HL-60/S4 treated with retinoic acid at 250 ng/mL for 4 days and 3 days (cell line): ENCODE data around the gene AGBL4.

Experiments
- in situ Hi-C: fragments of 300-500 bp; cut with MboI; formaldehyde crosslinking; loops from 2 replicates; pipeline ENCODE4 v1.7.0; 2022; ENCODE audit warnings: low sequenced_read_pairs

AGBL4 gene

DNA sequence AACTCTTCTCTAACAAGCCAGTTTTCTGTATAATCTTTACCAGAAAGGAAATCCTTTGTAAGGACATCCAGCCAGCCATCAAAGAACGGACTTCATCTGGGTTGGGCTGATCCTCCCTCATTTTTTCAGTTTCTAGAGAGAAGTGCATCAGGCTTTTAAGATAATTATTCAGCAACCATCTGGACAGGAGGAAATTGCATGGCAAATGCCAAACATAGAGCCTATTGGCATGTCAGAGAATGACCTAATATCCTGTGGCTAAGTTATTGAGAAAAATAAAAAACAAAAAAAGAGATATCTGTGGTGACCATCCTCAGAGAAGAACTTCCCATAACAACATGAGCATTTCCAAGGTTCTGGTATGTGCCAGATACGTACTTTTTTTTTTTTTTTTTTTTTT lies 1172.1 kb downstream of the AGBL4 start:
- in situ Hi-C loops = no loop called here

GRCh38 chr1:48848035-48848434 lies 1175.7 kb downstream of the AGBL4 start:
- in situ Hi-C loops = no loop called here

GRCh38 chr1:48846441-48846840 lies 1177.3 kb downstream of the AGBL4 start:
- in situ Hi-C loops = no loop called here

- in situ Hi-C loops = no loop called here
Measured at GRCh38 chr1:48844187-48844586, 1179.6 kb downstream of the AGBL4 start.

GRCh38 chr1:48841966-48842365 lies 1181.8 kb downstream of the AGBL4 start:
- in situ Hi-C loops = no loop called here

DNA sequence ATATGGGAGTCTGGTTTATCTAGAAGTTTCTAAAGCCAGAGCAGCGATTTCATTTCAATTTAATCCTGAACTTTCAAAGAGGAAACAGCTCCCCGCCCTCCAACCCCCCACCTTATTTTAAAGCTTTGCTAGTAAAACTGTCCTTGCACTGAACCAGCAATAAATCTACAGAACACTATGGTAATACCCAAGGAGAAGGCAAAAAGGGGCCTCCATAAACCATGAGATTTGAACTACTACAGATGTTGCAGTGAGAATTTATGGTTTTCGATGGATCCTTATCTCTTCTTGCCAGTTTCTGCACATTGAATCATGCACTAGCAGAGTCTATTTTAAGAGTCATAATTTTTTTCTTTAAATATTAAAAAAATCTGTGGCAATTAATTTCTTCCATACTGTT lies 1182.3 kb downstream of the AGBL4 start:
- in situ Hi-C loops = no loop called here

GRCh38 chr1:48831120-48831978 lies 1192.4 kb downstream of the AGBL4 start:
- in situ Hi-C loops = no loop called here

GRCh38 chr1:48830715-48831114 lies 1193.0 kb downstream of the AGBL4 start:
- in situ Hi-C loops = no loop called here

- in situ Hi-C loops = no loop called here
Measured at GRCh38 chr1:48829446-48829845, 1194.3 kb downstream of the AGBL4 start.

- in situ Hi-C loops = no loop called here
Measured at GRCh38 chr1:48823168-48823567, 1200.6 kb downstream of the AGBL4 start.

DNA sequence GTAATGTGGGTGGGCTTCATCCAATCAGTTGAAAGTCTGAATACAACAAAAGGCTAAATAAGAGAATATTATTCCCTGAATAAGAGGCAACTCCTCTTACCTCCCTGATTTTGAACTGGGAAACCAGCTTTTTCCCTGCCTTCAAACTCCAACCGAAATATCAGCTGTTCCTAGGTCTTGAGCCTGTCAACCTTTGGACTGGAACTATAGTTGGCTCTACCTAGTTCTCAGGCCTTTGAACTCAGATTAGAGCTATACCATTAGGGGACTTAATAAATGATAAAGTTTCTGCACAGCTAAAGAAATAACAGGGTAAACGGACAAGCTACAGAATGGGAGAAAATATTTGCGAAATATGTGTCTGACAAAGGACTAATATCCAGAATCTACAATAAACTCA lies 1203.3 kb downstream of the AGBL4 start:
- in situ Hi-C loops = no loop called here

- in situ Hi-C loops = no loop called here
Measured at GRCh38 chr1:48817505-48818114, 1206.1 kb downstream of the AGBL4 start.

GRCh38 chr1:48810740-48811139 lies 1213.0 kb downstream of the AGBL4 start:
- in situ Hi-C loops = no loop called here

GRCh38 chr1:48808496-48808895 lies 1215.3 kb downstream of the AGBL4 start:
- in situ Hi-C loops = no loop called here

DNA sequence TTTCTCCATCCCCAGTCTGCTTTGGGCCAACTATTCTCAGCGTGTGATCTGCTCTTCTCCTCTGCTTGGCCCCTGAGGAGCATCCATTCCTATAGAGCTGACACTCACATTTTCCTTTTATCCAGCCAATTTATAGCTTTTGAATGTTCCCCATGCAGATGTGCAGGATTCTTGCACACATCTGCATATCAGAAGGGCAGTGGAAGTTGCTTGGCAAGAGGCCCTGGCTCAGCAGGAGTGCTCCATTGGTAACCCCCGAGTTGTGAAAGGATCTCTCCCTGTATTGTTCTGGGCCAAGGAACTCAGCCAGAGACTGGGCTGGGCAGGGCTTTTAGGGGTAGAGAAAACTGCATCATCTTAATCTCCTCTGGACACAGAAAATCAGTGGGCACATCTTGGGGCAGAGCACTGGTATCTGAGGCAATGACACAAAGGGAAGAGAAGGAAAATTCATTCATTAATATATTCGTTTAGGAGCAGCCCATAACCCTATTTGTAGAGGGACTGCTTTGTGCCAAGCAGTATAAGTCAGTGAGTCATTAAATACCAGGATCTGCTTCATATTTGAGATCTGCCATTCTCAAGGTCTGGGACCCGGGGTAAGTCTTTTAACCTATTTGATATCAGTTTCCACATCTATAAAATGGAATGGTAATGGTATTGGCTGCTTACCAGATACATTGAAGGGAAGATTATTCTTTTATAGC lies 1216.0 kb downstream of the AGBL4 start:
- in situ Hi-C loops = no loop called here

DNA sequence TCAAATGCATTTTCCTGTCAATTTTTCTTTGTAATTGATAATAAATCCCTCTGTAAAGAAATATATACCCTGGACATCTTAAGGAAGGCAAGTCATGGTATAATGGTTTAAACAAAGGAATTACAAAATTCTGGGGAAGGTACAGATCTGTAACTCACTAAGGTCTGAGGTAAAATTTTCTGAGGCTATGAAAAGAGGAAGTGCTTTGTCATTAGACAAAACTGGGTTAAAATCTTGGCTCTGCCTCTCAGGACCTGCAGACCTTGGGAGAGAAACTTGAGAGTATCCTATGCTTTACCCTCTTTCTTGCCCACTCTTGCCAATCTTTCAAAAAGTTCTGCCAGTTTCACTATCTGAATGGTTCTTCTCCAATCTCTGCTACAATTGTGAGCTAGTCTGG lies 1220.3 kb downstream of the AGBL4 start:
- in situ Hi-C loops = no loop called here

- in situ Hi-C loops = no loop called here
Measured at GRCh38 chr1:48794816-48795215, 1228.9 kb downstream of the AGBL4 start.

DNA sequence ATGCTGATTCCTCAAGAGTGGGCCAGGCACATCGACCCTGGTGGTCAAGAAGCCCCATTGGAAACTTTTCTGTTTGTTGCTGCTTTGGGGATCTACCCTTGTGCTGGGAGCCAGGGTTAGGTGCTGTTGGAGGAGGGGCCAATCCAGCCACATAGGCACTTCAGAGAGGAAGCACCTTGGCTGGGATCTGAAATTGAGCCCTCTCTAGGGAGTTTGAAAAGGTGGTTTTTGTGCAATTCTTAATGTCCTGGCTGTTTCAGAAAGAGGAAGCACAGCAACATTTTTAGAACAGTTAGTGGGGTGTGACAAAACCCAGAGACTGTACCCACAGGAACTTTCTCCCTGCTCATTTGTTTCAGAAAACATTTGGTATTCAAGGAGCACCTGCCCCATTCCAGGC lies 1229.9 kb downstream of the AGBL4 start:
- in situ Hi-C loops = no loop called here

DNA sequence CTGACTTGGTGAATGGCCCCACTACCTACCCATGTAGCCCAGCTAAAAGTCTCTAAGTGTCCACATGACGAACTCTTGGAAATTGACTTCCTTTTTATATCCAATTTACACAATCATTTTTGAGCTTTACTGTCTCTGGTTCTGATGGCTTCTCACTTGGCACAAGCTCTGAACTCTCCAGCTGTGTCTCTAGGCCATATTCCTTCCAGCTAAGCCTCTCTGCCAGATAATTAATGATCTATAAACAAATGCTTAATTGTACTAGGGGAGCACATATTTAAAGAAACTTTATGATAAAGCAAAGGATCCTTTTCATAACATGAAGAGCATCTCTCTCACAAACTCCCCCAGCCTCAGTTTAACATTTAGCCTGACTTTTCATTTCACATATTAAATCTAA lies 1230.8 kb downstream of the AGBL4 start:
- in situ Hi-C loops = no loop called here

DNA sequence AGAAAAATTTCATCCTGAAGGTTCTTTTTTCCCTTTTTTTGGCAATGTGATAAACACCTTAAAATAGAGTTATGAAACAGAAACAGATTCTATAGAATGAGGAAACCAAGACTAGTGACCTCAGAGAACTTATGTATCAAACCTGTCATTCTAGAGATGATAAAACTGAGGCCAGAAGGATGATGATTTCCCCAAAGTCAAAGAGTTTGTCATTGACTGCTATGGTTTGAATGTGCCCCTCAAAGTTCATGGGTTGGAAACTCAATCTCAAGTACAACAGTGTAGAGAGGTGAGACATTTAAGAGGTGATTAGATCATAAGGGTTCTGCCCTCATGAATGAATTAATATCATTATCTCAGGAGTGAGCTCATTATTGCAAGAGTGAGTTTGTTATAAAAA lies 1233.4 kb downstream of the AGBL4 start:
- in situ Hi-C loops = no loop called here

- in situ Hi-C loops = no loop called here
Measured at GRCh38 chr1:48789903-48790302, 1233.9 kb downstream of the AGBL4 start.

DNA sequence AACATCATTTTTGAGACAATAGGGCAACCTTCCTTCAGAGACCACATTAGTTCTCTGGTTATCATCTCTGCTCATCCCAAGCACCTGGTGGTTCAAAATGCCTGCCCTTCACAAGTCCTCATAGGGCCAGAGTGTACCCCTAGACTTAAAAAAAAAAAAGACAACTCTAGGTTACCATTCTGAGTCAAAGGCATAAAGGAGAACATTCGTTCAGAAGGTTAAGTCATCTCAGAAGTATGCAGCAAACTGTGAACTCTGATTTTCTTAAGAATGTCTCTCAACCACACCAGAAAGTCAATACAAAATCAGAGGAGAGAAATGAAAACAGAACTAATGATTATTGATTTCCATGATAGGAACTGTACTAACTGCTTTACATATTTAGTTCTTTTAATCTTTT lies 1237.9 kb downstream of the AGBL4 start:
- in situ Hi-C loops = no loop called here
